ENCODE measurements around the gene PHYH.
"Not testable (repeated sequence)": the region's sequence is repeated elsewhere in the genome, so short reads cannot be mapped to it uniquely, and the experiment has no call there.

Gene PHYH

GRCh38 chr10:13262433-13262832, 37.4 kb downstream of the PHYH start:
- no peak for DNase-seq (ENCODE audit: extremely low read depth, low read depth)
- no peak overlapping the region for H3K4me3 ChIP-seq (replicated peaks; ENCODE audit: low read depth, low read length)
- no peak for TF ChIP-seq CTCF (IDR thresholded peaks at IDR 0.05; ENCODE audit: low read depth, low read length, missing control alignments)

- H3K4me3 ChIP-seq (replicated peaks; ENCODE audit: low read depth, low read length) = no peak overlapping the region
- TF ChIP-seq CTCF (IDR thresholded peaks at IDR 0.05; ENCODE audit: low read depth, low read length, missing control alignments) = no peak
- no peak for DNase-seq (ENCODE audit: extremely low read depth, low read depth)
Measured at GRCh38 chr10:13257621-13258140, 42.2 kb downstream of the PHYH start.

- TF ChIP-seq CTCF (IDR thresholded peaks at IDR 0.05; ENCODE audit: low read depth, low read length, missing control alignments) = no peak
- no peak for DNase-seq (ENCODE audit: extremely low read depth, low read depth)
- H3K4me3 ChIP-seq (replicated peaks; ENCODE audit: low read depth, low read length) = no peak overlapping the region
Measured at GRCh38 chr10:13256627-13257026, 43.2 kb downstream of the PHYH start.

- no peak for TF ChIP-seq CTCF (IDR thresholded peaks at IDR 0.05; ENCODE audit: low read depth, low read length, missing control alignments)
- DNase-seq (ENCODE audit: extremely low read depth, low read depth) = no peak
- H3K4me3 ChIP-seq (replicated peaks; ENCODE audit: low read depth, low read length) = no peak overlapping the region
Measured at GRCh38 chr10:13253726-13254125, 46.1 kb downstream of the PHYH start.

GRCh38 chr10:13247784-13248183, 52.1 kb downstream of the PHYH start:
- no peak for TF ChIP-seq CTCF (IDR thresholded peaks at IDR 0.05; ENCODE audit: low read depth, low read length, missing control alignments)
- H3K4me3 ChIP-seq (replicated peaks; ENCODE audit: low read depth, low read length) = no peak overlapping the region
- DNase-seq (ENCODE audit: extremely low read depth, low read depth) = no peak

GRCh38 chr10:13247246-13247645, 52.6 kb downstream of the PHYH start:
- no peak for TF ChIP-seq CTCF (IDR thresholded peaks at IDR 0.05; ENCODE audit: low read depth, low read length, missing control alignments)

GRCh38 chr10:13242260-13242659, 57.6 kb downstream of the PHYH start:
- DNase-seq (ENCODE audit: extremely low read depth, low read depth); H3K4me3 ChIP-seq (replicated peaks; ENCODE audit: low read depth, low read length): not testable (repeated sequence)

More at GRCh38 chr10:13247246-13247645, 52.6 kb downstream of the PHYH start:
- no peak for DNase-seq (ENCODE audit: extremely low read depth, low read depth)
- no peak overlapping the region for H3K4me3 ChIP-seq (replicated peaks; ENCODE audit: low read depth, low read length)

All from HFF-Myc (cell line).